IPS-15b (cell line): ENCODE data around the gene NPS.

Experiments used
- H3K27me3 ChIP-seq: one replicate; pipeline ENCODE4 v1.6.1; 2013; ENCODE audit warnings: low read length; ENCODE audit not compliant: control insufficient read depth, insufficient read depth
- H3K36me3 ChIP-seq: one replicate; pipeline ENCODE4 v1.6.1; 2013; ENCODE audit warnings: low read length; ENCODE audit not compliant: control insufficient read depth, insufficient read depth
- H3K4me1 ChIP-seq: one replicate; pipeline ENCODE4 v1.6.1; 2013; ENCODE audit warnings: mild to moderate bottlenecking, low read length; ENCODE audit not compliant: control insufficient read depth, insufficient read depth
- H3K4me3 ChIP-seq: one replicate; pipeline ENCODE4 v1.5.1; 2013; ENCODE audit warnings: low read depth, low read length
- H3K9ac ChIP-seq: one replicate; pipeline ENCODE4 v1.6.1; 2013; ENCODE audit warnings: low read depth, mild to moderate bottlenecking, low read length
- H3K9me3 ChIP-seq: one replicate; pipeline ENCODE4 v1.6.1; 2013; ENCODE audit warnings: mild to moderate bottlenecking, low read length; ENCODE audit not compliant: control insufficient read depth, insufficient read depth

The NPS gene

GRCh38 chr10:127532659-127533058 lies 16.4 kb upstream of the NPS start:
- no peaks in the 10 kb centered on the region for H3K9me3 ChIP-seq
- H3K4me3 ChIP-seq: no peak overlapping the region
- H3K9ac ChIP-seq: no peak overlapping the region
- no peaks in the 10 kb centered on the region for H3K36me3 ChIP-seq
- H3K27me3 ChIP-seq: no peaks in the 10 kb centered on the region
- no peaks in the 10 kb centered on the region for H3K4me1 ChIP-seq

GRCh38 chr10:127534074-127534473 lies 15.0 kb upstream of the NPS start:
- H3K9ac ChIP-seq: no peak overlapping the region
- H3K4me1 ChIP-seq: no peaks in the 10 kb centered on the region
- H3K4me3 ChIP-seq: no peak overlapping the region
- no peaks in the 10 kb centered on the region for H3K36me3 ChIP-seq
- no peaks in the 10 kb centered on the region for H3K27me3 ChIP-seq
- no peaks in the 10 kb centered on the region for H3K9me3 ChIP-seq

DNA sequence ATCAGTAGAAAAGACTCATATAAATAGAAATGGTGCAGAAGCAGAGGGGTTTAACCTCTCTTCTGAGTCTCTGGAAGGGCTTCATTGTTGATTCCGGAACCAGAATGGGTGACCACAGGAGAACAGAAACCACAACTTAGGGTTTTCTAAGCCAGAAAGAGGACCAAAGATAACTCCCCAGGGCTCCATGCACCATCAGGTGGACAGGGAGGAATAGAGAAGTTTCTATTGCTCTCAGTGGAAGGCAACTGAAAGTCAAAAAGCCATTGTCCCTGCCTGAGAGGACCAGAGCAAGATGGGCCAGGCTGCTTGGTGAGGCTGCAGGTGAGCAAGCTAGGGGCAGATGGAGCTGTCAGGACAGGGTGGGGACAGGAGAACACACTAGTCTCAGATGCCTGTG lies 14.6 kb upstream of the NPS start:
- H3K27me3 ChIP-seq: no peaks in the 10 kb centered on the region
- H3K9me3 ChIP-seq: no peaks in the 10 kb centered on the region
- H3K36me3 ChIP-seq: no peaks in the 10 kb centered on the region
- no peak overlapping the region for H3K9ac ChIP-seq
- no peaks in the 10 kb centered on the region for H3K4me1 ChIP-seq
- H3K4me3 ChIP-seq: no peak overlapping the region

DNA sequence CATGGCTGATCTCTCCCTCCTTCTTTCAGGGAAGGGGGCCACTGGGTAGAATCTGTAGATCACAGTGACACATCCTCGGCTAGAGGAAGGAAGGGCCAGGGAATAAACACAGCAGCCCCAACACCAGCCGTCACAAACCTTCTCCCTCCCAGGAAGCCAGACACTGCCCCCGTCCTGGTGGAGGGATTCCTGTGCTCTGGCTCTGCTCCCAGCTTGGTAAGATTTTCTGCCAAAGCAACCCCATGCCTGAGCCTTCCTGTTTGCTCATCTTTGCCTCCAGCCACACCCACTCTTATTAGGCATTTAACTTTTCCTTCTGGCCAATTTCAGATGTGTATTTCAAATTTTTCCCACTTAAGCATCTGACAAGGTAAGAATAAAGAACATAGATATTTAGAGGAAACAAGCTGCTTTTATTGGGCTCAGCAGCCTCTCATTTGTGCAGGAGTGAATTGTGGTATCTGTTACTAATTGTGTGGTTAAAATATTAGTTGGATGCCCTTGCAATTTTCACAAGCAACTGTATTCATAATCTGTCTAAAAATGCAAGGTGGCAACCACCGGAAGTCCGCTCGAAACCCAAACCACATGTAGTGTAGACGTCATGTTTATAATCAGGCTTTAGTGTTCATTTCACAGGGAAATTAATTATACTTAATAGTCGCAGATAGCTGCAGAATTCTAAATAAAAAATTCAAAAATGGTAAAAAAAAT lies 13.2 kb upstream of the NPS start:
- H3K4me1 ChIP-seq: no peaks in the 10 kb centered on the region
- H3K36me3 ChIP-seq: no peaks in the 10 kb centered on the region
- no peaks in the 10 kb centered on the region for H3K9me3 ChIP-seq
- no peaks in the 10 kb centered on the region for H3K27me3 ChIP-seq
- H3K9ac ChIP-seq: no peak overlapping the region
- no peak overlapping the region for H3K4me3 ChIP-seq

- H3K9me3 ChIP-seq: no peaks in the 10 kb centered on the region
- H3K9ac ChIP-seq: no peak overlapping the region
- no peak overlapping the region for H3K4me3 ChIP-seq
- no peaks in the 10 kb centered on the region for H3K36me3 ChIP-seq
- H3K27me3 ChIP-seq: no peaks in the 10 kb centered on the region
- no peaks in the 10 kb centered on the region for H3K4me1 ChIP-seq
Observed at GRCh38 chr10:127536972-127537760, 11.9 kb upstream of the NPS start.

DNA sequence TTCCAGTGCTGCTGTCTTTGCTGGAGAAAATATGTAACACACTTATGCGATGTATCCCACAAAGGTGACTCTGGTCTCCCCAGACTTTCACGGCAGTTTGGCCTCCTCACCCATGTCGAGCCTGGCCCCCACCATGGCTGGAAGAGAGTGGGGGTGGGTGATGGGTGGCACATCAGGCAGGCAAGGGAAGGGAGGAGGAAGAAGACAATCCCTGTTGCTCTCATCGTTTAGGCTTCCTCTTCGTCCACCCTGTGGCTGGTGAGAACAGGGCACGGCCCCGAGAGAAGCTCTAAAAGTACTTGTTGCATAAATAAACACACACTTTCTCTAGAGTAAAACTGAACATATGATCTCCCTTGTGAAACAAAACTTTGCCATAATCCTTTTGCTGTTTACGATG lies 11.2 kb upstream of the NPS start:
- Histone ChIP-seq H3K9me3 (no peaks in the 10 kb centered on the region), H3K4me3 (no peak overlapping the region), H3K4me1 (no peaks in the 10 kb centered on the region), H3K36me3 (no peaks in the 10 kb centered on the region), H3K9ac (no peak overlapping the region), H3K27me3 (no peaks in the 10 kb centered on the region)

- no peak overlapping the region for H3K4me3 ChIP-seq
- no peak overlapping the region for H3K9ac ChIP-seq
- H3K36me3 ChIP-seq: no peaks in the 10 kb centered on the region
- H3K4me1 ChIP-seq: no peaks in the 10 kb centered on the region
- H3K27me3 ChIP-seq: no peaks in the 10 kb centered on the region
- H3K9me3 ChIP-seq: no peaks in the 10 kb centered on the region
Observed at GRCh38 chr10:127548022-127548421, 1.1 kb upstream of the NPS start.

DNA sequence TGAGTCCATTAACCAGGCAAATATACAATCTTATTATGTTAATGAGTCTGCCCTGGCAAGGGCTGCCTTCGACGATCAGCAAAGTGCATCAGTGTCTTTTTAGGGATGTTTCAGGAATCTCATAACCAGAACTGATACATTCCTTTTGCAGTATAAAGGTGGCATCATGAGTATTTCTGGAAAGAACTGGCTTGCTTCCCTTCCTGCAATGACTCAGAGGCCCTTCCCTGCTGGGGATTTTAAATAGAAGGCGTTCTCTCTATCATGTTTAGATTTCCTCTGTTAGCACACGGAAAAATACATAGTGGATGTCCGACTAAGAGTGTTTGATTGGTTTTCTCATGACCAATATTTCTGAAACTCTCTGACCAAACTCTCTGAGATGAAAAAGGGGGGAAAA lies 1.8 kb downstream of the NPS start:
- Histone ChIP-seq H3K27me3 (no peaks in the 10 kb centered on the region), H3K4me3 (no peak overlapping the region), H3K36me3 (no peaks in the 10 kb centered on the region), H3K4me1 (no peaks in the 10 kb centered on the region), H3K9me3 (no peaks in the 10 kb centered on the region), H3K9ac (no peak overlapping the region)

GRCh38 chr10:127552446-127552845 lies 3.3 kb downstream of the NPS start:
- no peaks in the 10 kb centered on the region for H3K27me3 ChIP-seq
- H3K36me3 ChIP-seq: no peaks in the 10 kb centered on the region
- no peak overlapping the region for H3K9ac ChIP-seq
- H3K4me3 ChIP-seq: no peak overlapping the region
- no peaks in the 10 kb centered on the region for H3K4me1 ChIP-seq
- no peaks in the 10 kb centered on the region for H3K9me3 ChIP-seq

GRCh38 chr10:127553417-127553816 lies 4.3 kb downstream of the NPS start:
- H3K36me3 ChIP-seq: no peaks in the 10 kb centered on the region
- no peaks in the 10 kb centered on the region for H3K9me3 ChIP-seq
- no peak overlapping the region for H3K9ac ChIP-seq
- H3K27me3 ChIP-seq: no peaks in the 10 kb centered on the region
- no peaks in the 10 kb centered on the region for H3K4me1 ChIP-seq
- no peak overlapping the region for H3K4me3 ChIP-seq

DNA sequence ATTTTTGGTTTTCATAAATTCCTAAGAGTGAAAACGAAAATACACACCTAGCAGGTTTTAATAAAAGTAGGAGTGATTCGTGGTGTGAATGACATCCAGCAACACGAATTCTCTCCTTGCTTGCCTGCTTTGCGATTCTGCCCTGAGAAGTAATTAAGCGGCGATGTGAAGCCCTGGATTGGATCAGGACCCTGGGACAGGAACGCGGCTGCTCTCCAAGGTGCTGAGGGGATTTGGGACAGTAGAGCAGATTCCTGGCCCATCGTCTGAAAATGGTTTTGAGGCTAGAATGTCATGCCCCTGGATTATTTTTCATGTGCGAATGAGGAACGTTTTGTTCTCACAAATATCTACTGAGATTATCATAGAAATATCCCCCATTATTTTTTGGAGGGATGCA lies 7.8 kb downstream of the NPS start:
- no peak overlapping the region for H3K9ac ChIP-seq
- no peaks in the 10 kb centered on the region for H3K36me3 ChIP-seq
- H3K9me3 ChIP-seq: no peaks in the 10 kb centered on the region
- H3K4me3 ChIP-seq: no peak overlapping the region
- H3K27me3 ChIP-seq: no peaks in the 10 kb centered on the region
- no peaks in the 10 kb centered on the region for H3K4me1 ChIP-seq

DNA sequence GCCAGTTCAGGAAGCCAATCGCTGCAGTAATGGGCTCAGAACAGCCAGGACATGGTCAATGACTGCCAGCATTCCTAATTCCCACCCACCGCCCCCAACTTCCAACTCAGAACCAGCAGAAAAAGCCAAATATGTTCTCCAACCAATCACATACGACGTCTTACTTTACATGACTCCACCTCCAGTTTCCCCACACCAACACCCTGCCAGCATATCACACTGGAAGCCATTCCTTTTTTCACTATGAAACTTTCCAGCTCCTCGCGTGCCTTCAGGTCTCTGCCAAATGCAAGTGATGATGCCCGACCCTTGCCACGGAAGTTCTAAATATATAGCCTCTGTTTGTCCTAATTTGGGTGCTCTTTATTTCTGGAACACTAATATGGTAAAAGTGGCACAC lies 12.5 kb downstream of the NPS start:
- Histone ChIP-seq H3K4me3 (no peak overlapping the region), H3K9me3 (no peaks in the 10 kb centered on the region), H3K27me3 (no peaks in the 10 kb centered on the region), H3K9ac (no peak overlapping the region), H3K4me1 (no peaks in the 10 kb centered on the region), H3K36me3 (no peaks in the 10 kb centered on the region)
